H1 (cell line): ENCODE measurements around the gene DAND5. TPM values are rescaled to one million over a fixed set of nuclear protein-coding genes. Genes with fewer than 3 reads are reported as not detected.
A peak's percentile ranks its signal among the peaks of the same experiment; 100 is the strongest.

Experiments used
- CTCF ChIA-PET: fragments of 300-600 bp; sonication (Branson Sonifier 250); formaldehyde crosslinking; loops from one replicate; lab custom pipeline; 2021; ENCODE audit not compliant: partially characterized antibody; lab: Charles Lee
- POLR2A ChIA-PET: fragments of 300-600 bp; sonication (Branson Sonifier 250); formaldehyde crosslinking; loops from one replicate; lab custom pipeline; 2021; ENCODE audit warnings: inconsistent platforms; ENCODE audit not compliant: partially characterized antibody; lab: Charles Lee
- DNase-seq, 2 experiments: peaks; one replicate each; pipeline versions ENCODE4 v3.0.0 to v3.0.0-alpha.2; 2010 to 2022; ENCODE audit warnings: low spot score in 2 of 2, low read depth in 1 of 2, mixed read lengths in 1 of 2
- FAIRE-seq: peaks from 2 replicates; lab custom pipeline; 2011; peaks lifted over from hg19 to GRCh38; lab: Jason Lieb, UNC
- H2AFZ ChIP-seq: 2 replicates; pipeline ENCODE4 v1.8.1; 2012; ENCODE audit warnings: low read length, inconsistent platforms
- H2AK5ac ChIP-seq: 2 replicates; pipeline ENCODE4 v1.6.1; 2013; ENCODE audit warnings: low read depth, low read length
- H2BK120ac ChIP-seq: replicated peaks from 2 replicates; pipeline ENCODE3; 2013; ENCODE audit warnings: low read depth, low read length, inconsistent platforms
- H2BK12ac ChIP-seq: 2 replicates; pipeline ENCODE4 v1.6.1; 2013; ENCODE audit warnings: low read depth, low read length
- H2BK15ac ChIP-seq: 2 replicates; pipeline ENCODE4 v1.6.1; 2013; ENCODE audit warnings: low read length
- H2BK20ac ChIP-seq: 2 replicates; pipeline ENCODE4 v1.6.1; 2013; ENCODE audit warnings: low read length
- H2BK5ac ChIP-seq: 2 replicates; pipeline ENCODE4 v1.6.1; 2013; ENCODE audit warnings: low read depth, low read length
- H3K14ac ChIP-seq: 2 replicates; pipeline ENCODE4 v1.6.1; 2013; ENCODE audit warnings: inconsistent platforms; ENCODE audit not compliant: insufficient read length
- H3K18ac ChIP-seq: 2 replicates; pipeline ENCODE4 v1.6.1; 2013; ENCODE audit warnings: low read length; ENCODE audit errors: extremely low read depth
- H3K23ac ChIP-seq: 2 replicates; pipeline ENCODE4 v1.6.1; 2013; ENCODE audit warnings: inconsistent platforms; ENCODE audit not compliant: insufficient read length
- H3K23me2 ChIP-seq: 2 replicates; pipeline ENCODE4 v1.6.1; 2013; ENCODE audit warnings: low read depth, low read length
- H3K27ac ChIP-seq: 2 replicates; pipeline ENCODE4 v1.6.1; 2011; ENCODE audit warnings: low read depth, low read length, inconsistent platforms
- H3K27me3 ChIP-seq, 4 experiments: replicated peaks in 1 of 4; 1 replicate in 1 of 4; 2 replicates in 3 of 4; pipeline versions ENCODE4 v1.6.1 to v1.8.1; 2011 to 2013; ENCODE audit warnings: low read length in 3 of 4, mild to moderate bottlenecking in 3 of 4, inconsistent platforms in 2 of 4, mixed read lengths in 2 of 4, moderate library complexity in 1 of 4; ENCODE audit not compliant: control insufficient read depth in 3 of 4, insufficient read depth in 3 of 4; ENCODE audit errors: extremely low read depth in 1 of 4
- H3K36me3 ChIP-seq, 4 experiments: 2 replicates each; pipeline versions ENCODE4 v1.6.1 to v1.8.1; 2011 to 2013; ENCODE audit warnings: mild to moderate bottlenecking in 4 of 4, low read length in 3 of 4, moderate library complexity in 2 of 4, control low read depth in 1 of 4, inconsistent platforms in 1 of 4; ENCODE audit not compliant: insufficient read depth in 4 of 4, control insufficient read depth in 2 of 4
- H3K4ac ChIP-seq: replicated peaks from 2 replicates; pipeline ENCODE3; 2013; ENCODE audit warnings: low read length, low read depth, mixed read lengths, inconsistent platforms; ENCODE audit not compliant: insufficient read length
- H3K4me1 ChIP-seq, 4 experiments: replicated peaks in 1 of 4; 1 replicate in 1 of 4; 2 replicates in 3 of 4; pipeline versions ENCODE4 v1.6.1 to v1.8.1; 2011 to 2013; ENCODE audit warnings: low read length in 3 of 4, inconsistent platforms in 2 of 4, mixed read lengths in 1 of 4; ENCODE audit not compliant: insufficient read depth in 4 of 4, control insufficient read depth in 3 of 4
- H3K4me2 ChIP-seq, 2 experiments: 2 replicates each; pipeline versions ENCODE4 v1.6.1 to v1.8.1; 2011 to 2013; ENCODE audit warnings: low read depth in 2 of 2, low read length in 2 of 2, control low read depth in 1 of 2, inconsistent platforms in 1 of 2, mild to moderate bottlenecking in 1 of 2; ENCODE audit not compliant: insufficient read depth in 1 of 2
- H3K4me3 ChIP-seq, 4 experiments: fragments of 200-600, 300-600 bp in 1 of 4; sonication (generic), shearing (Covaris generic), sonication (Bioruptor Twin) in 1 of 4; 2 replicates each; pipeline versions ENCODE4 v1.5.1 to v1.8.1; 2011 to 2016; ENCODE audit warnings: low read length in 4 of 4, low read depth in 3 of 4, control low read depth in 2 of 4, inconsistent platforms in 2 of 4, mild to moderate bottlenecking in 2 of 4, mixed read lengths in 1 of 4, moderate library complexity in 1 of 4; ENCODE audit not compliant: insufficient read depth in 2 of 4; ENCODE audit errors: extremely low read depth in 1 of 4
- H3K56ac ChIP-seq: replicated peaks from 2 replicates; pipeline ENCODE3; 2013; ENCODE audit warnings: low read depth, mild to moderate bottlenecking, mixed read lengths, low read length, inconsistent platforms; ENCODE audit not compliant: insufficient read length
- H3K79me1 ChIP-seq: 2 replicates; pipeline ENCODE4 v1.6.1; 2013; ENCODE audit warnings: low read depth, low read length, control low read depth
- H3K79me2 ChIP-seq, 2 experiments: 2 replicates each; pipeline versions ENCODE4 v1.6.1 to v1.8.1; 2012 to 2013; ENCODE audit warnings: low read length in 2 of 2, mild to moderate bottlenecking in 2 of 2, inconsistent platforms in 1 of 2; ENCODE audit not compliant: insufficient read depth in 2 of 2, control insufficient read depth in 1 of 2
- H3K9ac ChIP-seq, 4 experiments: replicated peaks in 1 of 4; 1 replicate in 1 of 4; 2 replicates in 3 of 4; pipeline versions ENCODE4 v1.6.1 to v1.8.1; 2011 to 2013; ENCODE audit warnings: low read depth in 3 of 4, low read length in 3 of 4, control low read depth in 2 of 4, mild to moderate bottlenecking in 2 of 4, moderate library complexity in 2 of 4, inconsistent platforms in 1 of 4; ENCODE audit errors: extremely low read depth in 1 of 4
- H3K9me3 ChIP-seq, 2 experiments: 2 replicates each; pipeline versions ENCODE4 v1.6.1 to v1.8.1; 2012 to 2013; ENCODE audit warnings: mild to moderate bottlenecking in 2 of 2, moderate library complexity in 2 of 2, control low read depth in 1 of 2, inconsistent platforms in 1 of 2, low read depth in 1 of 2, low read length in 1 of 2, mixed read lengths in 1 of 2; ENCODE audit not compliant: insufficient read depth in 2 of 2
- H4K20me1 ChIP-seq, 2 experiments: replicated peaks in 1 of 2; 2 replicates each; pipeline versions ENCODE3 to v1.8.1; 2011 to 2013; ENCODE audit warnings: inconsistent platforms in 2 of 2, low read length in 2 of 2, mild to moderate bottlenecking in 1 of 2; ENCODE audit not compliant: insufficient read depth in 2 of 2, control insufficient read depth in 1 of 2
- H4K5ac ChIP-seq: 2 replicates; pipeline ENCODE4 v1.6.1; 2013; ENCODE audit warnings: low read length, low read depth, mixed read lengths, inconsistent platforms; ENCODE audit not compliant: insufficient read length
- H4K8ac ChIP-seq: 2 replicates; pipeline ENCODE4 v1.8.0; 2013; ENCODE audit warnings: mild to moderate bottlenecking, moderate library complexity, low read length, inconsistent platforms; ENCODE audit not compliant: insufficient read depth; ENCODE audit errors: extremely low read depth
- H4K91ac ChIP-seq: replicated peaks from 2 replicates; pipeline ENCODE3; 2013; ENCODE audit warnings: low read length, mixed read lengths, inconsistent platforms; ENCODE audit not compliant: insufficient read length
- POLR2AphosphoS5 ChIP-seq: IDR thresholded peaks from 2 replicates; pipeline ENCODE4 v1.6.1; 2011; ENCODE audit warnings: low read depth, low read length
- SIN3A ChIP-seq, 2 experiments: IDR thresholded peaks in 1 of 2; conservative IDR thresholded peaks in 1 of 2; 2 replicates each; pipeline ENCODE4 v1.6.1; 2011 to 2012; ENCODE audit warnings: low read length in 2 of 2, improper control_type of control experiment in 1 of 2, low read depth in 1 of 2, mild to moderate bottlenecking in 1 of 2
- SP1 ChIP-seq: IDR thresholded peaks from 2 replicates; pipeline ENCODE4 v1.6.1; 2011; ENCODE audit warnings: low read depth, low read length
- WGBS, 2 experiments: shearing (Covaris generic) in 1 of 2; methylation state at CpG; one replicate each; pipeline versions ENCODE4 v1.1.6 to v1.1.7; 2013 to 2015; ENCODE audit warnings: low lambda C conversion rate in 2 of 2, mixed read lengths in 2 of 2, inconsistent platforms in 1 of 2, low coverage in 1 of 2, missing lambda C conversion rate in 1 of 2; ENCODE audit not compliant: insufficient replicate concordance in 2 of 2, insufficient coverage in 1 of 2, insufficient read length in 1 of 2; ENCODE audit errors: extremely low coverage in 1 of 2, missing lambda C conversion rate in 1 of 2; 5-methylcytosine and 5-hydroxymethylcytosine counted together
- polyA plus RNA-seq, 7 experiments: library from polyadenylated mRNA; depleted of rRNA in 3 of 7; stranded (reverse) in 5 of 7; unstranded in 2 of 7; fragments of >200 nt in 5 of 7; fragments of 200-250 nt in 2 of 7; gene quantifications; 1 replicate in 5 of 7; 2 replicates in 1 of 7; 4 replicates in 1 of 7; pipeline versions ENCODE4 v1.2.1 to v1.2.3, GENCODE V29; 2011 to 2013; ENCODE audit warnings: missing spikeins in 2 of 7, mixed read lengths in 2 of 7
- total RNA-seq: library from RNA; stranded (reverse); fragmentation: NEBNext Ultra II Directional; extraction: Animal tissue kit (Norgen Biotek cat#: 25700); gene quantifications from 2 replicates; pipeline ENCODE4 v1.2.1, GENCODE V29; 2021
- TF ChIP-seq, protein P1 (sequence below): IDR thresholded peaks from 2 replicates; pipeline ENCODE4 v1.6.1; 2012; ENCODE audit warnings: low read length, inconsistent platforms

Gene DAND5
- total and polyA plus RNA-seq, 2 of the 8 experiments (the other 6 are each of a cell fraction or from before 2014, with no cell fraction given), result 0.14 to 0.17 TPM

GRCh38 chr19:12939975-12940423 is 29.4 kb upstream of the DAND5 start:
- Histone ChIP-seq H2BK20ac (no peak overlapping the region), H2AFZ (no peak overlapping the region), H3K36me3 (peaks cover 19 to 57% (median 38%) of the 10 kb centered on the region in 4 experiments), H3K14ac (no peak overlapping the region), H3K4ac (no peak overlapping the region), H4K20me1 (peaks cover 12 to 18% of the 10 kb centered on the region in 2 experiments), H2AK5ac (no peak overlapping the region), H4K91ac (no peak overlapping the region), H4K5ac (no peak overlapping the region), H3K27ac (no peak overlapping the region)
- POLR2A ChIA-PET, result interaction anchor here (0.7 to 3.3 kb wide), 5 partner anchors 8 to 54 kb away, joined by 3 to 71 read pairs (median 6); partner anchors contain the start of genes GADD45GIP1 and GCDH
- TF ChIP-seq, protein P1, sequence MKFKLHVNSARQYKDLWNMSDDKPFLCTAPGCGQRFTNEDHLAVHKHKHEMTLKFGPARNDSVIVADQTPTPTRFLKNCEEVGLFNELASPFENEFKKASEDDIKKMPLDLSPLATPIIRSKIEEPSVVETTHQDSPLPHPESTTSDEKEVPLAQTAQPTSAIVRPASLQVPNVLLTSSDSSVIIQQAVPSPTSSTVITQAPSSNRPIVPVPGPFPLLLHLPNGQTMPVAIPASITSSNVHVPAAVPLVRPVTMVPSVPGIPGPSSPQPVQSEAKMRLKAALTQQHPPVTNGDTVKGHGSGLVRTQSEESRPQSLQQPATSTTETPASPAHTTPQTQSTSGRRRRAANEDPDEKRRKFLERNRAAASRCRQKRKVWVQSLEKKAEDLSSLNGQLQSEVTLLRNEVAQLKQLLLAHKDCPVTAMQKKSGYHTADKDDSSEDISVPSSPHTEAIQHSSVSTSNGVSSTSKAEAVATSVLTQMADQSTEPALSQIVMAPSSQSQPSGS, result no peak
- TF ChIP-seq SP1, result peak; percentile 56; the same call in 1 of the 2 replicates
- peak; percentile 47; the same call in 1 of the 2 replicates for TF ChIP-seq POLR2AphosphoS5
- TF ChIP-seq SIN3A (conservative IDR thresholded peaks at IDR 0.05 in 1 of 2, IDR thresholded peaks at IDR 0.05 in 1 of 2; ENCODE audit: low read depth in 1 of 2, low read length in 2 of 2), result peak in 1 of 2 experiments; percentile 54; a peak in 1 of 4 replicates
- TF ChIP-seq, all 59 proteins: peak for 3
- H3K23ac ChIP-seq, result no peak overlapping the region
- peaks cover 11% of the 10 kb centered on the region; the same call in 1 of the 2 replicates for H3K23me2 ChIP-seq
- H3K27me3 ChIP-seq, result no peaks in the 10 kb centered on the region
- no peak overlapping the region for H3K56ac ChIP-seq
- H2BK12ac ChIP-seq, result no peak overlapping the region
- peaks cover 13 to 26% of the 10 kb centered on the region in 2 experiments for H3K79me2 ChIP-seq
- H3K4me3 ChIP-seq, result peak overlapping the region; percentile 68 to 97 (median 93); a peak in 5 of 8 replicates
- H3K4me2 ChIP-seq, result peak overlapping the region; percentile 75 to 90
- peak overlapping the region in 1 of 4 experiments; percentile 37; a peak in 2 of 7 replicates for H3K9ac ChIP-seq
- 0 out of 2 replicates have a peak overlapping the region, but pooled peaks have one; percentile 2 for H2BK5ac ChIP-seq
- no peak overlapping the region for H2BK120ac ChIP-seq
- DNase-seq (no peak), FAIRE-seq (no peak)
- H3K79me1 ChIP-seq, result no peaks in the 10 kb centered on the region; the same call in 1 of the 2 replicates
- H2BK15ac ChIP-seq, result no peak overlapping the region
- CTCF ChIA-PET, result interaction anchor here (0.7 kb wide), 1 partner anchor 25 kb away, joined by 5 read pairs; no protein-coding TSS in a partner anchor
- H3K4me1 ChIP-seq, result peaks cover 0 to 23% (median 13%) of the 10 kb centered on the region in 4 experiments; a peak in 6 of 7 replicates
- 86% methylated on average over 10 of the region's 10 CpGs; no CpG with 5 or more reads in 1 of the 2 experiments for WGBS, 2 experiments
- H4K8ac ChIP-seq, result peak overlapping the region; percentile 42
- H3K9me3 ChIP-seq, result no peaks in the 10 kb centered on the region
- no peak overlapping the region for H3K18ac ChIP-seq
